GM18502 (cell line): ENCODE measurements around the gene JAG1.

Experiments
- ATAC-seq: cut with Tn5 transposase; IDR thresholded peaks from one replicate; pipeline ENCODE4 v1.9.1; 2021; ENCODE audit warnings: mild to moderate bottlenecking; ENCODE audit not compliant: unreplicated experiment, poor library complexity

Gene JAG1

GRCh38 chr20:10655720-10656669 lies 17.8 kb downstream of the JAG1 start:
- no peak for ATAC-seq

GRCh38 chr20:10654630-10655029 lies 19.2 kb downstream of the JAG1 start:
- ATAC-seq, result peak; percentile 70

GRCh38 chr20:10654250-10654610 lies 19.6 kb downstream of the JAG1 start:
- ATAC-seq, result peak; percentile 12

GRCh38 chr20:10653599-10654249 lies 20.1 kb downstream of the JAG1 start:
- ATAC-seq, result peak; percentile 42

GRCh38 chr20:10652660-10653261 lies 21.0 kb downstream of the JAG1 start:
- no peak for ATAC-seq

- no peak for ATAC-seq
These were observed 21.6 kb downstream of the JAG1 start for GRCh38 chr20:10652185-10652584.

GRCh38 chr20:10651227-10651990 lies 22.4 kb downstream of the JAG1 start:
- ATAC-seq, result no peak

- no peak for ATAC-seq
These were observed 24.0 kb downstream of the JAG1 start for GRCh38 chr20:10649797-10650160.

GRCh38 chr20:10649080-10649796 lies 24.6 kb downstream of the JAG1 start:
- ATAC-seq, result no peak

- ATAC-seq, result no peak
These were observed 25.1 kb downstream of the JAG1 start for GRCh38 chr20:10648651-10649050.

- no peak for ATAC-seq
These were observed 25.9 kb downstream of the JAG1 start for GRCh38 chr20:10647909-10648308.

- no peak for ATAC-seq
These were observed 26.3 kb downstream of the JAG1 start for GRCh38 chr20:10647471-10647870.

GRCh38 chr20:10646886-10647420 lies 26.8 kb downstream of the JAG1 start:
- no peak for ATAC-seq

GRCh38 chr20:10646006-10646405 lies 27.8 kb downstream of the JAG1 start:
- no peak for ATAC-seq

- no peak for ATAC-seq
These were observed 28.6 kb downstream of the JAG1 start for GRCh38 chr20:10645205-10645570.

- ATAC-seq, result peak; percentile 72
These were observed 29.2 kb downstream of the JAG1 start for GRCh38 chr20:10644458-10645204.

- ATAC-seq, result no peak
These were observed 30.3 kb downstream of the JAG1 start for GRCh38 chr20:10643560-10643873.

GRCh38 chr20:10642856-10643559 lies 30.8 kb downstream of the JAG1 start:
- no peak for ATAC-seq

- ATAC-seq, result no peak
These were observed 31.9 kb downstream of the JAG1 start for GRCh38 chr20:10641893-10642292.
